ENCODE results near the gene NOP56. TPM values are rescaled to one million over a fixed set of nuclear protein-coding genes. Genes with fewer than 3 reads are reported as not detected.

The NOP56 gene
- total and polyA plus RNA-seq, 2 of the 4 experiments (the other 2 are of a cell fraction) = 189 to 231 TPM

GRCh38 chr20:2640899-2641298 lies 11.5 kb upstream of the NOP56 start:
- Histone ChIP-seq H3K14ac (replicated peaks; ENCODE audit: low read depth, low read length) (no peak overlapping the region), H3K9ac (ENCODE audit: low read depth, low read length) (no peak overlapping the region), H3K23ac (ENCODE audit: low read depth, low read length) (no peak overlapping the region), H3K27ac (ENCODE audit: insufficient read depth, low read length) (no peak overlapping the region), H2BK15ac (ENCODE audit: low read depth, low read length) (no peak overlapping the region), H2AFZ (replicated peaks; ENCODE audit: low read length, poor library complexity) (no peak overlapping the region), H3K27me3 (ENCODE audit: control insufficient read depth, insufficient read depth, low read length) (no peaks in the 10 kb centered on the region), H3K4me1 (ENCODE audit: control insufficient read depth, insufficient read depth, low read length) (no peaks in the 10 kb centered on the region), H3K4me2 (ENCODE audit: low read depth, low read length) (no peak overlapping the region), H3K4ac (ENCODE audit: low read depth, low read length) (no peak overlapping the region), H2BK5ac (ENCODE audit: low read depth, low read length, poor library complexity, severe bottlenecking) (no peak overlapping the region), H2BK20ac (ENCODE audit: low read depth, low read length) (no peak overlapping the region), H4K91ac (ENCODE audit: insufficient read depth, low read depth, low read length) (no peak overlapping the region), H3K9me1 (ENCODE audit: insufficient read depth, low read length) (no peaks in the 10 kb centered on the region), H3K36me3 (ENCODE audit: control insufficient read depth, insufficient read depth, low read length) (no peaks in the 10 kb centered on the region), H3K9me3 (ENCODE audit: control insufficient read depth, insufficient read depth, low read length) (no peaks in the 10 kb centered on the region), H3K56ac (ENCODE audit: extremely low read depth, insufficient read depth, low read length) (no peak overlapping the region), H4K20me1 (ENCODE audit: insufficient read depth, low read length) (no peaks in the 10 kb centered on the region), H2BK120ac (ENCODE audit: low read depth, low read length) (no peak overlapping the region), H4K5ac (ENCODE audit: low read depth, low read length) (no peak overlapping the region), H3K18ac (ENCODE audit: low read depth, low read length) (no peak overlapping the region), H3K4me3 (ENCODE audit: insufficient read depth, low read depth, low read length) (no peak overlapping the region), H3K79me1 (ENCODE audit: low read depth in 1 of 2, low read length in 2 of 2) (no peaks in the 10 kb centered on the region), H4K8ac (ENCODE audit: low read depth in 2 of 2, low read length in 2 of 2) (no peak overlapping the region), H2AK5ac (ENCODE audit: low read depth, low read length) (no peak overlapping the region), H2AK9ac (replicated peaks; ENCODE audit: low read depth, low read length, poor library complexity) (no peak overlapping the region)
- dilution Hi-C loops (cut with HindIII; ENCODE audit: low sequenced_read_pairs, unreplicated experiment) (no loop called here), intact Hi-C loops (cut with micrococcal nuclease) (no loop called here), in situ Hi-C loops (cut with MboI; ENCODE audit: low sequenced_read_pairs) (loop anchor here (10.0 kb wide), 1 partner anchor 176 kb away; no protein-coding TSS in a partner anchor)
- ATAC-seq (ENCODE audit: low read depth) (no peak), DNase-seq (no peak)
- BruUV-seq (replicated peaks) = no TSS peak
- CTCF ChIA-PET = no interaction called here
- POLR2A ChIA-PET (ENCODE audit: unreplicated experiment) = no interaction called here
- TF ChIP-seq BHLHE40 (IDR thresholded peaks at IDR 0.05; ENCODE audit: low read depth, low read length) (no peak), MXI1 (IDR thresholded peaks at IDR 0.05; ENCODE audit: borderline replicate concordance, low read depth, low read length) (no peak), RCOR1 (IDR thresholded peaks at IDR 0.05; ENCODE audit: insufficient replicate concordance, low read length) (no peak), RAD21 (IDR thresholded peaks at IDR 0.05; ENCODE audit: low read length) (no peak), NFE2L2 (IDR thresholded peaks at IDR 0.05; ENCODE audit: low read depth, low read length) (no peak), CEBPB (IDR thresholded peaks at IDR 0.05; ENCODE audit: low read depth, low read length) (no peak), RFX5 (IDR thresholded peaks at IDR 0.05; ENCODE audit: low read depth, low read length) (no peak), POLR2A (IDR thresholded peaks at IDR 0.05; ENCODE audit: low read depth, low read length) (no peak), FOS (IDR thresholded peaks at IDR 0.05; ENCODE audit: low read depth, low read length) (no peak), CHD1 (IDR thresholded peaks at IDR 0.05; ENCODE audit: low read depth, low read length) (no peak)
- WGBS, 2 experiments (ENCODE audit: extremely low coverage in 2 of 2, insufficient read length in 1 of 2) = 90% methylated on average over 6 of the region's 9 CpGs; no CpG with 5 or more reads in 1 of the 2 experiments
